GM12878 (cell line): Measurements from ENCODE around the gene CFDP1. TPM values are rescaled to one million over a fixed set of nuclear protein-coding genes. Genes with fewer than 3 reads are reported as not detected.

Experiments used
- CREB1 ChIP-seq: IDR thresholded peaks from 2 replicates; pipeline ENCODE4 v1.6.1; 2012; ENCODE audit warnings: low read depth, mild to moderate bottlenecking, inconsistent platforms
- EGR1 ChIP-seq, 2 experiments: IDR thresholded peaks; 1 replicate in 1 of 2; 2 replicates in 1 of 2; pipeline ENCODE4 v1.6.1; 2011 to 2012; ENCODE audit warnings: low read depth in 2 of 2, low read length in 2 of 2, borderline replicate concordance in 1 of 2, mild to moderate bottlenecking in 1 of 2, moderate library complexity in 1 of 2
- FOS ChIP-seq: IDR thresholded peaks from 3 replicates; pipeline ENCODE4 v1.6.1; 2011; ENCODE audit warnings: borderline replicate concordance; ENCODE audit not compliant: insufficient read length; ENCODE audit errors: extremely low read depth
- HSF1 ChIP-seq: fragments of 150-350 bp; IDR thresholded peaks from 2 replicates; pipeline ENCODE4 v1.6.1; 2014; ENCODE audit warnings: mild to moderate bottlenecking, low read depth, low read length
- IKZF2 ChIP-seq, 2 experiments: fragments of 450-650 bp; IDR thresholded peaks; 2 replicates each; pipeline ENCODE4 v1.6.1; 2017; ENCODE audit warnings: mild to moderate bottlenecking in 2 of 2, moderate library complexity in 2 of 2
- MAX ChIP-seq: IDR thresholded peaks from 2 replicates; pipeline ENCODE4 v1.6.1; 2012; ENCODE audit warnings: low read depth, low read length, improper control_type of control experiment
- MXI1 ChIP-seq: fragments of 150-350 bp; IDR thresholded peaks from 2 replicates; pipeline ENCODE4 v1.6.1; 2011; ENCODE audit warnings: low read depth, mild to moderate bottlenecking, inconsistent platforms, low read length, improper control_type of control experiment
- MYB ChIP-seq: fragments of 150-350 bp; IDR thresholded peaks from 2 replicates; pipeline ENCODE4 v1.6.1; 2014; ENCODE audit warnings: mild to moderate bottlenecking, low read depth, low read length, borderline replicate concordance
- NFYA ChIP-seq: IDR thresholded peaks from 2 replicates; pipeline ENCODE4 v1.6.1; 2011; ENCODE audit warnings: low read depth, mild to moderate bottlenecking, low read length, improper control_type of control experiment, borderline replicate concordance
- PAX8 ChIP-seq: fragments of 450-650 bp; IDR thresholded peaks from 2 replicates; pipeline ENCODE4 v1.6.1; 2017; ENCODE audit warnings: mild to moderate bottlenecking, moderate library complexity
- POLR2AphosphoS2 ChIP-seq: IDR thresholded peaks from 2 replicates; pipeline ENCODE4 v1.6.1; 2011; ENCODE audit warnings: low read depth, mild to moderate bottlenecking, low read length, improper control_type of control experiment, moderate library complexity
- POU2F2 ChIP-seq: IDR thresholded peaks from 3 replicates; pipeline ENCODE4 v1.6.1; 2011; ENCODE audit warnings: low read depth, mild to moderate bottlenecking, low read length, borderline replicate concordance
- RB1 ChIP-seq: fragments of 450-650 bp; formaldehyde crosslinking; IDR thresholded peaks from 2 replicates; pipeline ENCODE4 v1.6.1; 2017; ENCODE audit warnings: mild to moderate bottlenecking, borderline replicate concordance
- RBBP5 ChIP-seq: fragments of 200-600 bp; sonication (generic); conservative IDR thresholded peaks from 2 replicates; pipeline ENCODE4 v1.6.1; 2016
- SIN3A ChIP-seq: IDR thresholded peaks from 2 replicates; pipeline ENCODE4 v1.6.1; 2012; ENCODE audit warnings: low read depth, low read length, improper control_type of control experiment
- SMC3 ChIP-seq: IDR thresholded peaks from 2 replicates; pipeline ENCODE4 v1.6.1; 2011; ENCODE audit warnings: low read length, improper control_type of control experiment, borderline replicate concordance
- TARDBP ChIP-seq: IDR thresholded peaks from 2 replicates; pipeline ENCODE4 v1.6.1; 2016; ENCODE audit warnings: borderline replicate concordance
- YBX1 ChIP-seq: fragments of 450-650 bp; IDR thresholded peaks from 2 replicates; pipeline ENCODE4 v1.6.1; 2016; ENCODE audit warnings: antibody characterized with exemption
- ZNF384 ChIP-seq: IDR thresholded peaks from 2 replicates; pipeline ENCODE4 v1.6.1; 2012; ENCODE audit warnings: low read depth, mild to moderate bottlenecking, low read length, improper control_type of control experiment, borderline replicate concordance
- polyA plus RNA-seq, 11 experiments: library from polyadenylated mRNA; depleted of rRNA in 4 of 11; unstranded in 6 of 11; stranded (reverse) in 5 of 11; fragments of >200 nt; fragmentation: Nextera tagmentation in 4 of 11; fragmentation: Illumina TruSeq in 1 of 11; extraction: Ambion mirVana in 4 of 11; extraction: Trizol in 1 of 11; gene quantifications; 1 replicate in 1 of 11; 2 replicates in 10 of 11; pipeline versions ENCODE4 v1.2.1 to v1.2.3, GENCODE V29; 2011 to 2016; ENCODE audit warnings: inconsistent platforms in 2 of 11, missing spikeins in 2 of 11, low read depth in 1 of 11
- total RNA-seq, 4 experiments: library from RNA; depleted of rRNA in 3 of 4; stranded (reverse); fragments of >200 nt in 3 of 4; fragmentation: Illumina TruSeq in 1 of 4; extraction: Trizol in 1 of 4; gene quantifications; 2 replicates each; pipeline versions ENCODE4 v1.2.1 to v1.2.3, GENCODE V29; 2013 to 2021
- TF ChIP-seq, protein P1 (sequence below): fragments of 450-650 bp; IDR thresholded peaks from 2 replicates; pipeline ENCODE4 v1.6.1; 2017; ENCODE audit warnings: mild to moderate bottlenecking, low read depth, inconsistent platforms; ENCODE audit not compliant: poor library complexity, severe bottlenecking
- TF ChIP-seq, protein P2 (sequence below): fragments of 450-650 bp; IDR thresholded peaks from 2 replicates; pipeline ENCODE4 v1.6.1; 2017; ENCODE audit warnings: mild to moderate bottlenecking, moderate library complexity
- TF ChIP-seq, protein P3 (sequence below): fragments of 450-650 bp; IDR thresholded peaks from 2 replicates; pipeline ENCODE4 v1.6.1; 2017; ENCODE audit warnings: borderline replicate concordance

Gene CFDP1
- total and polyA plus RNA-seq, 10 of the 15 experiments (the other 5 are each of a cell fraction or from before 2014, with no cell fraction given) = 22.3 to 64.8 (median 36.7) TPM

DNA sequence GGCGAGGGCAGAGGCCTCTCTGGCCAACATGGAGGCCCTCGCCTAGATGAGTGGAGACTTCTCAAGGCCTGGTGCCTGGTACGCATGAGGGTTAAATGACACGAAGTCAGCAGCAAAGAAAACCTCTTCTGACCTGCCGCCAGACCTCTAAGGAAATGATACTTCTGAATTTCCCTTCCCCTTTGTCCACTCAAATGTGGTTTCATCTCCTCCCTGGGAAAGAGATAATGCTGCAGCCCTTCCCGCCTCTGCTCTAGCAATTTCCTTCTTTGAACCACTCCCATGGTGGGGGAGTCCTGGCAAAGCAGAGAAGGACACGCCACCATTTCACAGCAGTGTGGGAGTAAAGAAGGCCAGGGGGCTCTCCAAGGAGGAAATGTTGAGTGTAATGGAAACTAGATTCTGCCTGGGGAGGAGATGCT is 116.2 kb downstream of the CFDP1 start (continued):
- TF ChIP-seq EGR1 (IDR thresholded peaks at IDR 0.05; ENCODE audit: borderline replicate concordance in 1 of 2, low read depth in 2 of 2, low read length in 2 of 2) = no peak; a peak in 1 of 3 replicates
- TF ChIP-seq, protein P1, sequence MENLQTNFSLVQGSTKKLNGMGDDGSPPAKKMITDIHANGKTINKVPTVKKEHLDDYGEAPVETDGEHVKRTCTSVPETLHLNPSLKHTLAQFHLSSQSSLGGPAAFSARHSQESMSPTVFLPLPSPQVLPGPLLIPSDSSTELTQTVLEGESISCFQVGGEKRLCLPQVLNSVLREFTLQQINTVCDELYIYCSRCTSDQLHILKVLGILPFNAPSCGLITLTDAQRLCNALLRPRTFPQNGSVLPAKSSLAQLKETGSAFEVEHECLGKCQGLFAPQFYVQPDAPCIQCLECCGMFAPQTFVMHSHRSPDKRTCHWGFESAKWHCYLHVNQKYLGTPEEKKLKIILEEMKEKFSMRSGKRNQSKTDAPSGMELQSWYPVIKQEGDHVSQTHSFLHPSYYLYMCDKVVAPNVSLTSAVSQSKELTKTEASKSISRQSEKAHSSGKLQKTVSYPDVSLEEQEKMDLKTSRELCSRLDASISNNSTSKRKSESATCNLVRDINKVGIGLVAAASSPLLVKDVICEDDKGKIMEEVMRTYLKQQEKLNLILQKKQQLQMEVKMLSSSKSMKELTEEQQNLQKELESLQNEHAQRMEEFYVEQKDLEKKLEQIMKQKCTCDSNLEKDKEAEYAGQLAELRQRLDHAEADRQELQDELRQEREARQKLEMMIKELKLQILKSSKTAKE = no peak
- TF ChIP-seq TARDBP = no peak
- TF ChIP-seq MYB = no peak
- no peak for TF ChIP-seq MAX
- no peak for TF ChIP-seq FOS
- TF ChIP-seq PAX8 = no peak
- TF ChIP-seq, protein P2, sequence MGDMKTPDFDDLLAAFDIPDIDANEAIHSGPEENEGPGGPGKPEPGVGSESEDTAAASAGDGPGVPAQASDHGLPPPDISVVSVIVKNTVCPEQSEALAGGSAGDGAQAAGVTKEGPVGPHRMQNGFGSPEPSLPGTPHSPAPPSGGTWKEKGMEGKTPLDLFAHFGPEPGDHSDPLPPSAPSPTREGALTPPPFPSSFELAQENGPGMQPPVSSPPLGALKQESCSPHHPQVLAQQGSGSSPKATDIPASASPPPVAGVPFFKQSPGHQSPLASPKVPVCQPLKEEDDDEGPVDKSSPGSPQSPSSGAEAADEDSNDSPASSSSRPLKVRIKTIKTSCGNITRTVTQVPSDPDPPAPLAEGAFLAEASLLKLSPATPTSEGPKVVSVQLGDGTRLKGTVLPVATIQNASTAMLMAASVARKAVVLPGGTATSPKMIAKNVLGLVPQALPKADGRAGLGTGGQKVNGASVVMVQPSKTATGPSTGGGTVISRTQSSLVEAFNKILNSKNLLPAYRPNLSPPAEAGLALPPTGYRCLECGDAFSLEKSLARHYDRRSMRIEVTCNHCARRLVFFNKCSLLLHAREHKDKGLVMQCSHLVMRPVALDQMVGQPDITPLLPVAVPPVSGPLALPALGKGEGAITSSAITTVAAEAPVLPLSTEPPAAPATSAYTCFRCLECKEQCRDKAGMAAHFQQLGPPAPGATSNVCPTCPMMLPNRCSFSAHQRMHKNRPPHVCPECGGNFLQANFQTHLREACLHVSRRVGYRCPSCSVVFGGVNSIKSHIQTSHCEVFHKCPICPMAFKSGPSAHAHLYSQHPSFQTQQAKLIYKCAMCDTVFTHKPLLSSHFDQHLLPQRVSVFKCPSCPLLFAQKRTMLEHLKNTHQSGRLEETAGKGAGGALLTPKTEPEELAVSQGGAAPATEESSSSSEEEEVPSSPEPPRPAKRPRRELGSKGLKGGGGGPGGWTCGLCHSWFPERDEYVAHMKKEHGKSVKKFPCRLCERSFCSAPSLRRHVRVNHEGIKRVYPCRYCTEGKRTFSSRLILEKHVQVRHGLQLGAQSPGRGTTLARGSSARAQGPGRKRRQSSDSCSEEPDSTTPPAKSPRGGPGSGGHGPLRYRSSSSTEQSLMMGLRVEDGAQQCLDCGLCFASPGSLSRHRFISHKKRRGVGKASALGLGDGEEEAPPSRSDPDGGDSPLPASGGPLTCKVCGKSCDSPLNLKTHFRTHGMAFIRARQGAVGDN = peak; percentile 72
- TF ChIP-seq RBBP5 = no peak
- no peak for TF ChIP-seq SMC3
- no peak for TF ChIP-seq HSF1
- TF ChIP-seq POLR2AphosphoS2 = no peak
- no peak for TF ChIP-seq MXI1
- TF ChIP-seq NFYA = no peak
- TF ChIP-seq ZNF384 = no peak
- no peak for TF ChIP-seq SIN3A
- TF ChIP-seq CREB1 = no peak
- no peak for TF ChIP-seq YBX1
- TF ChIP-seq RB1 = no peak
- TF ChIP-seq, protein P3, sequence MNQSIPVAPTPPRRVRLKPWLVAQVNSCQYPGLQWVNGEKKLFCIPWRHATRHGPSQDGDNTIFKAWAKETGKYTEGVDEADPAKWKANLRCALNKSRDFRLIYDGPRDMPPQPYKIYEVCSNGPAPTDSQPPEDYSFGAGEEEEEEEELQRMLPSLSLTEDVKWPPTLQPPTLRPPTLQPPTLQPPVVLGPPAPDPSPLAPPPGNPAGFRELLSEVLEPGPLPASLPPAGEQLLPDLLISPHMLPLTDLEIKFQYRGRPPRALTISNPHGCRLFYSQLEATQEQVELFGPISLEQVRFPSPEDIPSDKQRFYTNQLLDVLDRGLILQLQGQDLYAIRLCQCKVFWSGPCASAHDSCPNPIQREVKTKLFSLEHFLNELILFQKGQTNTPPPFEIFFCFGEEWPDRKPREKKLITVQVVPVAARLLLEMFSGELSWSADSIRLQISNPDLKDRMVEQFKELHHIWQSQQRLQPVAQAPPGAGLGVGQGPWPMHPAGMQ = no peak
- TF ChIP-seq POU2F2 = no peak
- TF ChIP-seq IKZF2 (IDR thresholded peaks at IDR 0.05) = peak; percentile 79 to 83; a peak in 3 of 4 replicates
